Bronchus fibroblast of lung (primary cell): ENCODE measurements around the gene TMEM150C. TPM values are rescaled to one million over a fixed set of nuclear protein-coding genes. Genes with fewer than 3 reads are reported as not detected.

ENCODE experiments used
- total RNA-seq: library from RNA; depleted of rRNA; stranded (reverse); fragments of >200 nt; gene quantifications from 2 replicates; pipeline ENCODE4 v1.2.3, GENCODE V29; 2015

Gene TMEM150C
- total RNA-seq: 0.30 and 0.34 TPM in 2 replicates

GRCh38 chr4:82561786-82562563, at the start of gene TMEM150C:
Gene TMEM150C (minus strand): TSS chr4:82561988. CDS start chr4:82504657, 57,331 bp downstream.

Other genes starting within 250 kb of the TMEM150C start
- gene HNRNPD, start 188.0 kb downstream of the TMEM150C start, total RNA-seq: 36.9 and 40.2 TPM in 2 replicates
- 156 and 193 TPM in 2 replicates for gene HNRNPDL, start 131.5 kb downstream of the TMEM150C start, total RNA-seq
- 33.1 and 35.6 TPM in 2 replicates for gene ENOPH1, start 131.4 kb downstream of the TMEM150C start, total RNA-seq
- gene SCD5, start 236.8 kb upstream of the TMEM150C start, total RNA-seq: 4.0 and 4.9 TPM in 2 replicates